ENCODE measurements around the gene WNK2. TPM values are rescaled to one million over a fixed set of nuclear protein-coding genes. Genes with fewer than 3 reads are reported as not detected.
A peak's percentile ranks its signal among the peaks of the same experiment; 100 is the strongest.

WNK2 gene
- total RNA-seq, 1 experiment from 2014 or later: 69.4 TPM

DNA sequence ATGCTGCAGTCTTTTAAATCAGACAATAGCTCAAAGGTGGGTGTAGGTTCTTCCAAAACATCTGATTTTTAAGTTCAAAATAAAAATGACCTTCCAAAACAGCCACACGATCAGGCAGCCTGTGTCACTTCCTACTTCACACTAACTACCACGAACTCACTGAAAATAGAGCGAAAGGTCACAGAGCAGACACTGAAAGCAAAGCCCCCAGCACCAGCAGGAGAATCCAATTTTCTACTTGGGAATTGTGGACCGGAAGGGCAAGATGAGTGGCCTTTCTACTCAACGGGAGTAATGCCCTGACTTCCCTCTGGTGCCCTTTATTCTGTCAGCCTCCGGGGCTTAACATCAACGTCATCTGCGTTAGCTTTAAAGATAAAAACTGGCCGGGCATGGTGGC lies 159.7 kb downstream of the WNK2 start:
- no peaks in the 10 kb centered on the region for H3K27me3 ChIP-seq (ENCODE audit: insufficient read depth, low read length)
- no peak overlapping the region for H3T11ph ChIP-seq (ENCODE audit: low read length)
- DNase-seq: no peak
- H3K14ac ChIP-seq (ENCODE audit: insufficient read depth, low read length): no peak overlapping the region
- peaks cover 11% of the 10 kb centered on the region for H3K23me2 ChIP-seq (ENCODE audit: insufficient read length, low read depth, low read length, poor library complexity, severe bottlenecking)
- H3K27ac ChIP-seq (ENCODE audit: insufficient read length, low read depth, low read length): no peak overlapping the region
- no peak overlapping the region for H4K8ac ChIP-seq (replicated peaks; ENCODE audit: insufficient read length, low read depth, low read length)
- H2BK5ac ChIP-seq (ENCODE audit: insufficient read length, low read length): no peak overlapping the region
- H4K91ac ChIP-seq (ENCODE audit: insufficient read length, low read depth, low read length): no peak overlapping the region
- H3K9me3 ChIP-seq (ENCODE audit: control insufficient read depth, low read depth, low read length): peaks cover 18% of the 10 kb centered on the region
- H2BK15ac ChIP-seq (ENCODE audit: low read depth, low read length): no peak overlapping the region
- Mint-ChIP-seq H3K4me3 (peak overlapping the region; percentile 4 to 8; a peak in 2 of 5 replicates), H3K9me3 (peaks cover 11 to 22% of the 10 kb centered on the region in 2 experiments), H3K36me3 (ENCODE audit: insufficient read depth in 1 of 3, low read depth in 3 of 3) (peaks cover 16 to 37% (median 19%) of the 10 kb centered on the region in 3 experiments), H3K27ac (no peak overlapping the region), H3K27me3 (ENCODE audit: low read depth) (no peaks in the 10 kb centered on the region), H3K4me1 (peaks cover 38 to 54% of the 10 kb centered on the region in 2 experiments)
- H2BK12ac ChIP-seq (ENCODE audit: insufficient read length, low read depth, low read length): no peak overlapping the region
- H3K79me2 ChIP-seq (ENCODE audit: insufficient read depth, low read length): peaks cover 20% of the 10 kb centered on the region; the same call in 1 of the 2 replicates
- H4K20me1 ChIP-seq (ENCODE audit: control insufficient read depth, insufficient read depth, insufficient read length): no peaks in the 10 kb centered on the region
- no peak overlapping the region for H3K56ac ChIP-seq (ENCODE audit: insufficient read length, low read depth, low read length)
- no peaks in the 10 kb centered on the region for H3K79me1 ChIP-seq (ENCODE audit: insufficient read depth, low read depth, low read length, poor library complexity, severe bottlenecking)
- no peak overlapping the region for H2AFZ ChIP-seq (ENCODE audit: low read length)
- no peak overlapping the region for H3K18ac ChIP-seq (ENCODE audit: insufficient read length, low read depth, low read length)
- TF ChIP-seq, protein P1, sequence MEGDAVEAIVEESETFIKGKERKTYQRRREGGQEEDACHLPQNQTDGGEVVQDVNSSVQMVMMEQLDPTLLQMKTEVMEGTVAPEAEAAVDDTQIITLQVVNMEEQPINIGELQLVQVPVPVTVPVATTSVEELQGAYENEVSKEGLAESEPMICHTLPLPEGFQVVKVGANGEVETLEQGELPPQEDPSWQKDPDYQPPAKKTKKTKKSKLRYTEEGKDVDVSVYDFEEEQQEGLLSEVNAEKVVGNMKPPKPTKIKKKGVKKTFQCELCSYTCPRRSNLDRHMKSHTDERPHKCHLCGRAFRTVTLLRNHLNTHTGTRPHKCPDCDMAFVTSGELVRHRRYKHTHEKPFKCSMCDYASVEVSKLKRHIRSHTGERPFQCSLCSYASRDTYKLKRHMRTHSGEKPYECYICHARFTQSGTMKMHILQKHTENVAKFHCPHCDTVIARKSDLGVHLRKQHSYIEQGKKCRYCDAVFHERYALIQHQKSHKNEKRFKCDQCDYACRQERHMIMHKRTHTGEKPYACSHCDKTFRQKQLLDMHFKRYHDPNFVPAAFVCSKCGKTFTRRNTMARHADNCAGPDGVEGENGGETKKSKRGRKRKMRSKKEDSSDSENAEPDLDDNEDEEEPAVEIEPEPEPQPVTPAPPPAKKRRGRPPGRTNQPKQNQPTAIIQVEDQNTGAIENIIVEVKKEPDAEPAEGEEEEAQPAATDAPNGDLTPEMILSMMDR (conservative IDR thresholded peaks at IDR 0.05): no peak
- H3K23ac ChIP-seq (ENCODE audit: insufficient read length, low read depth, low read length): no peak overlapping the region
- WGBS (ENCODE audit: extremely low coverage, insufficient read length, low lambda C conversion rate): no CpG with 5 or more reads among the region's 9 CpGs
- H2AK5ac ChIP-seq (ENCODE audit: insufficient read length, low read length): no peak overlapping the region
- peak overlapping the region; percentile 39 for H3K4me2 ChIP-seq (ENCODE audit: insufficient read depth, insufficient read length, low read length)
- no peak overlapping the region for H4K5ac ChIP-seq (ENCODE audit: insufficient read length, low read depth, low read length)
- H3K4me1 ChIP-seq (ENCODE audit: insufficient read depth, low read length): peaks cover 4% of the 10 kb centered on the region; the same call in 1 of the 2 replicates
- H2BK20ac ChIP-seq (ENCODE audit: low read depth, low read length, poor library complexity, severe bottlenecking): no peak overlapping the region
- H2BK120ac ChIP-seq (ENCODE audit: low read depth, low read length, poor library complexity, severe bottlenecking): no peak overlapping the region
- H3K9ac ChIP-seq (ENCODE audit: extremely low read depth, insufficient read length, low read length): no peak overlapping the region
- H3K4ac ChIP-seq (ENCODE audit: low read depth, low read length): no peak overlapping the region

Measured in H9 (cell line).